Caco-2 (cell line): ENCODE results near the gene TAL1. TPM values are rescaled to one million over a fixed set of nuclear protein-coding genes. Genes with fewer than 3 reads are reported as not detected.

ENCODE experiments used
- BruUV-seq: library from RNA; stranded (reverse); fragments of 400-500 nt; replicated peaks from 2 replicates; lab custom pipeline; 2021; lab: Mats Ljungman, UMichigan
- CTCF ChIA-PET: fragments of 300-600 bp; sonication (Branson Sonifier 250); formaldehyde crosslinking; loops from one replicate; lab custom pipeline; 2022; ENCODE audit warnings: antibody characterized with exemption; lab: Charles Lee
- POLR2A ChIA-PET: fragments of 300-600 bp; sonication (Branson Sonifier 250); formaldehyde crosslinking; loops from one replicate; lab custom pipeline; 2022; ENCODE audit warnings: antibody characterized with exemption; lab: Charles Lee
- DNase-seq, 2 experiments: peaks; one replicate each; pipeline versions ENCODE4 v3.0.0 to v3.0.0-alpha.2; 2020 to 2022
- H3K27me3 ChIP-seq: replicated peaks from 2 replicates; pipeline ENCODE4 v1.6.0; 2011; ENCODE audit warnings: low read length; ENCODE audit not compliant: control insufficient read depth, insufficient read depth
- H3K36me3 ChIP-seq: 2 replicates; pipeline ENCODE4 v1.5.1; 2011; ENCODE audit warnings: low read length; ENCODE audit not compliant: control insufficient read depth, insufficient read depth
- H3K4me1 ChIP-seq: fragments of 250-450 bp; sonication (Bioruptor Pico); 2 replicates; pipeline ENCODE4 v1.5.1; 2020; ENCODE audit warnings: mild to moderate bottlenecking
- H3K4me3 ChIP-seq: 2 replicates; pipeline ENCODE4 v1.5.1; 2011; ENCODE audit warnings: low read depth, mild to moderate bottlenecking, control low read depth, low read length
- H3K9me3 ChIP-seq: fragments of 250-450 bp; sonication (Bioruptor Pico); 2 replicates; pipeline ENCODE4 v1.5.1; 2020; ENCODE audit warnings: mild to moderate bottlenecking, moderate library complexity
- H3K27ac Mint-ChIP-seq: one replicate; pipeline ENCODE4 v1.8.0; 2022; ENCODE audit warnings: mixed read lengths; ENCODE audit not compliant: unreplicated experiment
- H3K27me3 Mint-ChIP-seq: one replicate; pipeline ENCODE4 v1.8.0; 2022; ENCODE audit warnings: mixed read lengths; ENCODE audit not compliant: insufficient read depth, unreplicated experiment
- H3K36me3 Mint-ChIP-seq: one replicate; pipeline ENCODE4 v1.8.0; 2022; ENCODE audit warnings: mild to moderate bottlenecking, mixed read lengths; ENCODE audit not compliant: insufficient read depth, unreplicated experiment
- H3K4me1 Mint-ChIP-seq: one replicate; pipeline ENCODE4 v1.8.0; 2022; ENCODE audit warnings: low read depth, mixed read lengths; ENCODE audit not compliant: unreplicated experiment
- H3K4me3 Mint-ChIP-seq: one replicate; pipeline ENCODE4 v1.8.0; 2022; ENCODE audit warnings: mild to moderate bottlenecking, moderate library complexity, mixed read lengths; ENCODE audit not compliant: unreplicated experiment
- H3K9me3 Mint-ChIP-seq: one replicate; pipeline ENCODE4 v1.8.0; 2022; ENCODE audit warnings: mixed read lengths; ENCODE audit not compliant: unreplicated experiment
- CTCF ChIP-seq, 2 experiments: fragments of 200-600 bp in 1 of 2; IDR thresholded peaks; 1 replicate in 1 of 2; 2 replicates in 1 of 2; pipeline versions ENCODE4 v1.5.1 to v1.8.0; 2011 to 2022; ENCODE audit warnings: antibody characterized with exemption in 1 of 2, control low read depth in 1 of 2, inconsistent platforms in 1 of 2, low read depth in 1 of 2, low read length in 1 of 2, mild to moderate bottlenecking in 1 of 2, moderate library complexity in 1 of 2; ENCODE audit not compliant: insufficient read depth in 1 of 2, severe bottlenecking in 1 of 2, unreplicated experiment in 1 of 2
- intact Hi-C: fragments of 100-400 bp; cut with micrococcal nuclease; formaldehyde crosslinking; loops from one replicate; pipeline ENCODE4 v1.10.0; 2022; ENCODE audit not compliant: unreplicated experiment
- total RNA-seq: library from RNA; stranded (reverse); gene quantifications from 2 replicates; pipeline ENCODE4 v1.2.3, GENCODE V29; 2022

The TAL1 gene
- total RNA-seq, 1 experiment from 2014 or later = 15.2 TPM

- CTCF ChIA-PET = interaction anchor here (1.3 kb wide), 1 partner anchor 35 kb away, joined by 4 read pairs; no protein-coding TSS in a partner anchor
- Mint-ChIP-seq H3K27ac (no peak overlapping the region), H3K9me3 (no peaks in the 10 kb centered on the region), H3K4me1 (peaks cover 4% of the 10 kb centered on the region), H3K4me3 (no peak overlapping the region), H3K27me3 (no peaks in the 10 kb centered on the region), H3K36me3 (peaks cover 10% of the 10 kb centered on the region)
- Histone ChIP-seq H3K27me3 (no peaks in the 10 kb centered on the region), H3K4me1 (0 out of 2 replicates have a peak, but pooled peaks cover 3% of the 10 kb centered on the region), H3K9me3 (no peaks in the 10 kb centered on the region), H3K4me3 (no peak overlapping the region), H3K36me3 (no peaks in the 10 kb centered on the region)
- intact Hi-C loops = no loop called here
- no peak for DNase-seq
- no peak for TF ChIP-seq CTCF (IDR thresholded peaks at IDR 0.05; ENCODE audit: insufficient read depth in 1 of 2, low read depth in 1 of 2, low read length in 1 of 2, severe bottlenecking in 1 of 2, unreplicated experiment in 1 of 2)
- no TSS peak for BruUV-seq
- POLR2A ChIA-PET = no interaction called here
These were observed 4.4 kb downstream of the TAL1 start for GRCh38 chr1:47227341-47228232.

- Histone ChIP-seq H3K4me1 (0 out of 2 replicates have a peak, but pooled peaks cover 3% of the 10 kb centered on the region), H3K36me3 (no peaks in the 10 kb centered on the region), H3K27me3 (no peaks in the 10 kb centered on the region), H3K4me3 (no peak overlapping the region), H3K9me3 (no peaks in the 10 kb centered on the region)
- H3K27me3 Mint-ChIP-seq = no peaks in the 10 kb centered on the region
- intact Hi-C loops = no loop called here
- BruUV-seq = no TSS peak
- POLR2A ChIA-PET = interaction anchor here (0.6 kb wide), 1 partner anchor 87 kb away, joined by 3 read pairs; the partner anchor contains the start of gene STIL
- CTCF ChIA-PET = interaction anchor here (1.3 kb wide), 1 partner anchor 34 kb away, joined by 4 read pairs; no protein-coding TSS in a partner anchor
- TF ChIP-seq CTCF (IDR thresholded peaks at IDR 0.05; ENCODE audit: insufficient read depth in 1 of 2, low read depth in 1 of 2, low read length in 1 of 2, severe bottlenecking in 1 of 2, unreplicated experiment in 1 of 2) = no peak
- no peaks in the 10 kb centered on the region for H3K4me1 Mint-ChIP-seq
- H3K4me3 Mint-ChIP-seq = no peak overlapping the region
- no peaks in the 10 kb centered on the region for H3K9me3 Mint-ChIP-seq
- peaks cover 5% of the 10 kb centered on the region for H3K36me3 Mint-ChIP-seq
- no peak for DNase-seq
- H3K27ac Mint-ChIP-seq = no peak overlapping the region
These were observed 5.2 kb downstream of the TAL1 start for GRCh38 chr1:47226839-47227215.

- no peaks in the 10 kb centered on the region for H3K4me1 Mint-ChIP-seq
- intact Hi-C loops = no loop called here
- H3K9me3 ChIP-seq = no peaks in the 10 kb centered on the region
- H3K9me3 Mint-ChIP-seq = no peaks in the 10 kb centered on the region
- POLR2A ChIA-PET = interaction anchor here (0.6 kb wide), 1 partner anchor 88 kb away, joined by 3 read pairs; the partner anchor contains the start of gene STIL
- no peak for TF ChIP-seq CTCF (IDR thresholded peaks at IDR 0.05; ENCODE audit: insufficient read depth in 1 of 2, low read depth in 1 of 2, low read length in 1 of 2, severe bottlenecking in 1 of 2, unreplicated experiment in 1 of 2)
- no peaks in the 10 kb centered on the region for H3K27me3 ChIP-seq
- H3K36me3 Mint-ChIP-seq = no peaks in the 10 kb centered on the region
- no peak overlapping the region for H3K27ac Mint-ChIP-seq
- no peaks in the 10 kb centered on the region for H3K36me3 ChIP-seq
- no peak overlapping the region for H3K4me3 Mint-ChIP-seq
- TSS peak; percentile 38 for BruUV-seq
- DNase-seq = no peak
- CTCF ChIA-PET = interaction anchor here (1.0 kb wide), 1 partner anchor 47 kb away, joined by 6 read pairs; no protein-coding TSS in a partner anchor
- H3K4me1 ChIP-seq = 0 out of 2 replicates have a peak, but pooled peaks cover 3% of the 10 kb centered on the region
- H3K27me3 Mint-ChIP-seq = no peaks in the 10 kb centered on the region
- peak overlapping the region; percentile 53 for H3K4me3 ChIP-seq
These were observed 5.7 kb downstream of the TAL1 start for GRCh38 chr1:47226121-47226838.
